GM19238 (cell line): ENCODE data around the gene CHD2.
"Not testable (repeated sequence)": the region's sequence is repeated elsewhere in the genome, so short reads cannot be mapped to it uniquely, and the experiment has no call there.

Source experiments
- DNase-seq: peaks from one replicate; pipeline ENCODE4 v3.0.0; 2011; ENCODE audit warnings: low spot score; ENCODE audit not compliant: insufficient read length

The CHD2 gene

DNA sequence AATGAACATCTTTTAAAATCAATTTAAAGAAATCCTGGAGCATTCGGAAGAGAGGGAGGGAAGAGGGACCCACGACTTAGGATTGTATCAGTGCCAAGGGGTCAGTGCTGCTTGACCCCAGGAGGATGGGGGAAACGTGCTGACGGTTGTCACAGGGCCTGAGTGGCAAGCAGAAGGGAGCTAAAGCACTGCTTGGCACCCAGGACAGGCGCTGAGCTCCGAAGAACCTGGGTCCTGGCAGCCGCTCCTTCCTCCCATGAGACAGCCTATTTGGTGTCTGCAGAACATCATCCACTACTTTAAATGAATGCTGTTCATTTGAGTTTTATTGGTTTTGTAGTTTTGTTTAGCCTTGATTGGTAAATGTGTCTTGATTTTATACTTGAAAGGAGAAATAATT, 134.4 kb downstream of the CHD2 start:
- DNase-seq: no peak

DNA sequence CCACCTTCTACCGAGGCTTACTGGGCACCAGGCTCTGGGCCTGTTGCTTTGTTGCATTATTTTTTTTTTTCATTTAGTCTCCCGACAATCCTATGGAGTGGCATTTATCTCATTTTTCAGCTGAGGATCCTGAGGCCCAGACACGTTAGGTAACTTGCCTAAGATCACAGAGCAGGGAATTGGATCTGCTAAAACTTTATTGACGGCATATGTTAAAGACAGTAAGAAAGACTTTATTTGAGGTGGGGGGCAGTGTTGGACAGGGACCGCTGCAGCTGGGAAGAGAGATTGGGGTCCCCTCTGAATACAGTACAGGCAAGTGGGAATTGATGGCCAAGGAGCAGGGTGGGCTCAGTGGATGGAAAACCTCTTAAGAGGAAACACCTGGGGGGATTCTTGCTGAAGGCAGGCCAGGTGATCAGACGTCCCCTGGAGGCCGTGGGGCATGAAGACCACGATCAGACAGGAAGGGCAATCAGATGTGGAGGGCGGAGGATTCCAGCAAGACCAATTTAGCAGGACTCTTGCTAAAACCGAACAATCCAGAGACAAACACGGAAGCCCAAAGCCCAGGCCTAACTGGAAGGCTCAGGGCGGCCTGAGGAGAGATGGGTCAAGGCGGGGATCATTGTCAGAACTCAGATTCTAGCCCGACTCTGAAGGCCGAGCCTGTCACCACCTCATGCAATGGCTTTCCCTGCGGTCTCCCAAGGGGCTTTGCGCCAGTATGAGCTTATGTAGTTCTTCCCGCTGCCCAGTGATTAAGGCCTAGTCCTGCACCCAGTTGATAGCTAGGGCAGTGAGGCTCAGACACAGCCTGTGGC, 135.2 kb downstream of the CHD2 start:
- no peak for DNase-seq

DNA sequence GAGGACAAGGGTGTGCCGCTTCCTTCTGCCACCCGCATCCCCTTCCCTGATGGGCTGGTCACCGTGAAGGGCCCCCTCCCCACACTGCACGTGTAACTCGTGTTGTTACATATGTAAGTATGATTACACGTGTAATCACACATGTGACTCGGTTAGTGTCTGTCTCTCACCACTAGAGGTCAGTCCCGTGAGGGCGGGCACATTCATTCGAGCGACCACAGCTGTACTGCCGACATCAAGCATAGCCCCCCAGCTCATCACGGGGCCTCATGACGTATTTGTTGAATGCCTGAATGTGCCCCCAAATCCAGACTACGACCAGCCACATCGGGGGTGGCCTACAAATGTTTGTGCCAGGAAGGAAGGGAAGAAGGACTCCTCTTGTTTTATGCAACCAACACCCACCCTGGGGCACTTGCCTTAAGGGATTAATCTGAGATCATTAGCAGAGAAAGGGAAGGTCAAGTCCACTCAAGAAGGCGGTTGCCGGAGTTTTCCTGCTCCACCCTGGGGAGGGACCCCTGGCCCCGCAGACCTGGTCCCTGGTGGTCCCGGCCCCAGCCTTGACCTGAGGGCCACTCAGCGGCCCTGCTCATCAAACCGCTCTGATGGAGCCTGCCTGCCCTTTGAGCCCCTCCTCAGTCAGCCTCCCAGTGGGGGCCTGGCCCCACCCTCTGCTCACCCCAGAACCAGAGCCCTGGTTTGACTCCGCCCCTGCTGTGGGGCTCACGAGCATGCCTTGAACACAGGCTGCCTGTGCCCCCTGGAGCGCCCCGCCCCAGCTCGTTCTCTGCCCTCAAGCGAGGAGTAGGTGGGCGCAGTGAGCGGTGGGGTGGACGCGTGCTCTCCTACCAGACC, 136.1 kb downstream of the CHD2 start:
- DNase-seq: peak; percentile 58

DNA sequence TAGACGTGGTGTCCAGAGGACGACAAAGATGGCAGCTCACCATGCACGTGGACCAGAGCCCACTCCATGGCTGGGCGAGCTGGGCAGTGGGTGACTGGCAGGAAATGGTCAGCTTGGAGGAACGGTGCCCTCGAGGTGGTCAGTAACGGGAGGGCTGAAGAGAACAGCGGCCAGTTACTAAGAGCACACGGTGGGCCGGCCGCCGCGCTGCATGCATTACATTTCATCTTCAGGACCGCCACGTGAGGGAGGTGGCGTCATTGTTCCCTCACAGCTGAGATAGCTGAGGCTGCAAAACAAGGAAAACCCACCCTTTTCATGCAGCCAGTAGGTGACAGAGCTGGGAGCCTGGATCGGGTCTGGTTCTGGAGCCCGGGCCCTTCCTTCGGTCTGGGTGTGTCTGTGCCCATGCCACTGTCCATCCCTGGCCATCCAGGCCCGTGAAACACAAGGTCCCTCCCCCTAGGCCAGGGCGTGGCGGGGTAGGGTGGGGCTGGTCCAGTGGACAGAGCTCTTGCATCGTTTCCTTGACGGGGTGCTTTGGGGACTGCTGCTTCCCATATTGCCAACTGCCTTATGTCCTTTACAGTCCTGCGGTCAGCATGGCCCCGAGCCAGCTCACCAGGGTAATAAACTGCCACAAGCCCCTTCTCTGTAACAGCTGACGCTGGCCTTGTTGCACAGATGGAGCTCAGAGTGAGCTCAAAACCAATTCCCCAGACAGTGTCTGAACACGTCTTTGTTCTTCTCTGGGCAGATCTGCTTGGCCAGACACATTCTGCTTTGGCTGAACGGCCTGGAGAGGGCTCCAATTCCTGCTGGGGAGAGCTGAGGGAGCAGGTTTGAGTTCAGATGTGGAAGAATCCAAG, 137.1 kb downstream of the CHD2 start:
- no peak for DNase-seq

DNA sequence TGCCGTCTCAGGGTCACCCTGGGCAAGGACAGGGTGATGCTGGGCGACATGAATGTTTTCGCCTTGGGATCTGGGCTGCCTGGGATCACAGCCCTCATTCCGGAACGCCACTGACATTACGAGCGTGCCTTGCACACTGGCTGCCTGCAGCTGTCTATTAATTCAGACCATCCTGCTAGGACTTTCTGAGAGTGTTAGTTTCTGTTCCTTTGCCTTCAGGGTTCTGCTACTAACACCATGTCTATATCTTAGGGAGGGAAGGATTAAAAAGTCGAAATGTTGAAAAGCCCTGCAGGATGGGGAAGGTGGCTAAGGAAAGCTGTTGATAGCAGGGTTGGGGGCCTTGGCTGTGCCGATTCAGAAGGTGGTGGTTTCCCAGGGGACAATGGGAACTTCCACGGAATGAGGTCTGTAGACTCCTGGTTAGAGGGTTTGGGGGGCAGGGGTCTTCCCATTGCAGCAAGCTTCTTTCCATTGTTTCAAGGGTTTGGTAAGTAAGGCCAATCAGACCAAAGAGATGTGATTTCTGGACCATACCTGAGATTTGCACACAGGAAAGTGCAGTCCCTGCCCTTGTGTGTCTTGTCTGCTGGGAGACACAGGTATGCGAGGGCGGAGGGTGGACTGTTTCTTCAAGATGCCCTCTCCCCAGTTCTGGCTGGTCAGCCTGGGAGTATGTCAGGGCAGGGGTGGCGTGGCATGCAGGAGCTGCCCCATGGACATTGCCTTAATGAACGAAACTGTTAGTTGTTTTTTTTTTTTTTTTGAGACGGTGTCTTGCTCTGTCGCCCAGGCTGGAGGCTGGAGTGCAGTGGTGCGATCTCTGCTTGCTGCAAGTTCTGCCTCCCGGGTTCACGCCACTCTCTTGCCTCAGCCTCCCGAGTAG, 137.9 kb downstream of the CHD2 start:
- DNase-seq: no peak

DNA sequence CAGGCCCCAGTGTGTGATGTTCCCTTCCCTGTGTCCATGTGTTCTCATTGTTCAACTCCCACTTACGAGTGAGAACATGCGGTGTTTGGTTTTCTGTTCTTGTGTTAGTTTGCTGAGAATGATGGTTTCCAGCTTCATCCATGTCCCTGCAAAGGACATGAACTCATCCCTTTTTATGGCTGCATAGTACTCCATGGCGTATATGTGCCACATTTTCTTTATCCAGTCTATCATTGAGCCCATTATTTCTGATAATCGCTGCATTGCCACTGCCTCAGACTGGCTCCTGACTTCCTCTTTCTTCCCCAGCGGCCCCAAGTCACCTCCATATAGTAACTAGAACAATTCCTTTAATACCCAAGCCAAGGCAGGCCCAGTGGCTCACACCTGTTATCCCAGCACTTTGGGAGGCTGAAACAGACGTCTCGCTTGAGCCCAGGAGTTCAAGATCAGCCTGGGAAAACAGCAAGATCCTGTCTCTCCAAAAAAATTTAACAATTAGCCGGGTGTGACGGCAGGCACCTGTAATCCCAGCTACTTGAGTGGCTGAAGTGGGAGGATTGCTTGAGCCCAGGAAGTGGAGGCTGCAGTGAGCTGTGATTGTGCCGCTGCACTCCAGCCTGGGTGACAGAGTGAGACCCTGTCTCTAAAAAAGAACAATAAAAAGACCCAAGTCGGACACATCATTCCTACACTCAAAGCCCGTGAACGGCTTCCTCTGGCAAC, 139.6 kb downstream of the CHD2 start:
- not testable (repeated sequence) for DNase-seq

DNA sequence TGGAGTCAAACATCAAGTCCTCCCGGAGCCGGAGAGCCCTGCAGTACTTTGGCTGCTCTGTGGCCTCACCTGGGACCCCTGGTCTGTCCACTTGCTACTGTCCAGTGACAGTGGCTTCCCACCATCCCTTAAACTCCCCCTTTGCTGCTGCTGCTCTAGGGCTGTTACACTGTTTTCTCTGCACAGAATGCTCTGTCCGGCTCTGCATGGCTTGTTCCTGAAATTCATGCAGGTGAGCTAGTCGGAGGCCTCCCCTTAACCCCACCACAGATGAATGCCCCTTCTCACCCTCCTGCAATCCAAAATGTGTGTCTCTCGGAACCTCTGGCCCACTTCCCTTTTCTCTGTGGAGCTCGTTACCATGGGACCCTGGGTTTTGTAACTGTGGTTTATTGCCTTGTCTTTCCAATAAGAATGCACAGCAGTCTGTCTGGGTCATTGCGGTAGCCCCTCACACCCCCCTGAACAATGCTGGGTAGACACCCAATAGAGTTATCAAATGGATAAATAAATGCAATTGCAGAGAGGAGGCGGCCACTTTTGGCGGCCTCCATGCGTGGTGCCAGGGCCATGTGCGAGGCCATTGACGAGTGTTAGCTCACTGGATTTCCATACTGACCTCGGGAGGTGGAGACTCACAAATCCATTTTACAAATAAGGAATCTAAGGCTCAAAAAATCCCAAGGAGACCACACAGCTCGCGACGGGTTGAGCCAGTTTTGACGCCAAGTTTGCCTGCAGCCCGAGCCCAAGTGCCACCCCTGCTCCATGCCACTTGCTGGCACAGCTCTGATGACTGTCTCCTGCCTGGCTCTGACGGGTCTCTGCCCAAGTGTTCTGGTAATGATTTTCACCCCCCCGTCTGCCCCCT, 140.4 kb downstream of the CHD2 start:
- no peak for DNase-seq

DNA sequence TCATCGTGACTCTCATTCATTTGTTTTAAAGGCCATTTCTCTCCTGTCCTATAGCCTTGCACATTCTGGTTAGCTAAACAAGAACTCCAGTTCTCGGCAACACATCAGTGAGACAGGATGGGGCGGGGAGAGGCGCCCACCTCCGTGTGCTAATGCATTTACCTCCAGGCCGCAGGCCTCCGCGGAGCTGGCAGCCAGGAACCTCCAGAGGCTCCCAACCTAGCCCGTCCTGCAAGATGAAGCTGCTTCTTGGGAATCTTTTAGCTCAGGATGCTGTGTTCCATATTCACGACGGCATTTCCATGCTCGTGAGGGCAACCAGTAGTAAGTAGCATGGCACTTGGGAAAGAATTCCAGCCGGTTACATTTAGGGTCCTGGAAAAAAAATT, 141.0 kb downstream of the CHD2 start:
- no peak for DNase-seq

DNA sequence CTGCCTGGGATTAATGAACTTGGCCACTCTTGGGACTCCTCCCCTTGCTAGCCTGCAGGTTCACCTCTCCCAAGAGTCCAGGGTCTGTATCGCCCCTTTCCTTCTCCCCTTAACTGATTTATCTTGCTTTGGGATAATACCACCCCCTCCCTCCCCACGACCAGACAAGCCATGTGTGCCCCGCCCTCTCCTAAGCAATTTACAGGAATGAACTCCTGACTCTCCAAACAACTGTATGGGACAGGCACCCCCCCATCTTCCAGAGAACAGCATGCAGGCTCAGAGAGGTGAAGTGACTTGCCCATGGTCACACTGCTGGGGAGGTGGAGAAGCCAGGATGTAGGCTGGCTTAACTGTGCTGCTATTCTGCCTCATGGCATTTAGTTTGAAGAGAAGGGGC, 142.1 kb downstream of the CHD2 start:
- DNase-seq: no peak

DNA sequence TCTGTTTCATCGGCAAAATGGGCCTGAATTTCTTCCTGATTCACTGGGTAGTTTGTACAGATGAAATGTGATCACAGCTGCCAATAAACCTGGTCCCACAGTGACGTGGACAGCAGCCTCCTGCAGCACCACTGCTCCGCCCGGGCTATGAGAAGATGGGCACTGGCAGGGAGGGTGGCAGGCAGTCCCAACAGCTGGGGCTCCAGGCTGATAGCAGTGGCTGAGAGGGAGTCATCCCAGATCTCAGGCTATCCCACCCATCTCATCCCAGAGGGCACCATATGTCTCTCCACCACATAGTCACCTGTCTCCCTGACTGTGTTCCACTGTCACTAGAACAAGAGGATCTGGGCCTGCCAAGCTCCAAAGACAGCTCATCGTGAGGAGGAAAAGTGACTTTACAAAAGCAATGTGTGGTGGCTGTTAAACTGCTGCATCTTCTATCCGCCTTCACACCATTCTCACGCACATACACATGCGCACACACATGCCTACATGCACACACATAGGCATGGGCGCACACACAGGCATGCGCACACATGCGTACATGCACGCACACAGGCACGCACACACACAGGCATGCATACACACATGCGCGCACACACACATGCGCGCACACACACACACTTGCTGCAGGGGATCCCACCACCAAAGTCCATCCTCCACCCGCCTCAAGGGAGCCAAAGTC, 142.7 kb downstream of the CHD2 start:
- DNase-seq: no peak

DNA sequence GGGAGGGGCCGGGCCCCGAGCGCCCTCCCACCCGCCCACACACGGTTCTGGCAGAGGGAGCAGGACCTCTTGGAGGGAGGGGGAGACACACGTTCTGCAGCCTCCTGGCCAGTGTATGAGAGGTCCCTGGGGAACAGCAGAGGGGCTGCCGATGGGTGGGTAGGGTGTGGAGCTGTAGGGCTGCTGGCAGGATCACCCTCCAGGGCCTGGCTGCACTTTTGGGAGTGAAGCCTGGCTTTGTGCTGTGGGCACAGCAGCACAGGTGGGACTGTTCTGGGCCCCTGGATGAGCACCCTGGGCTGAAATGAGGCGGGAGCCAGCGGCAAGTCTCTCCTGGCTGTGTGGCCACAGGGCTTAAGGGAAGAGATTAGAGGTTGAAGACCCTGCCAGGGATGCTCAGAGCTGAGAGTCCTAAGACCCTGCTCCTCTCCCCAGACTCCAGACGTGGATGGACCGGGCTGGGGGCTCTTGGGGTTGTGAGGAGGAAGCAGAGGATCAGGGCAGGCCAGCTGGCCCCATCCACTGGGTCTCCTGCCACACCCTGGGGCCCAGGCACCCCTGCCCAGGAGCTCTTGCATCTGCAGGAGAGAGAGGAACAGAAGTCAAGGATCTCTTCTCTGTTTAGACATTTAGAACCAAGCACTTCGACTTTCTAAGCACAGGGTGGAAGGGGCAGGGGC, 143.6 kb downstream of the CHD2 start:
- no peak for DNase-seq

DNA sequence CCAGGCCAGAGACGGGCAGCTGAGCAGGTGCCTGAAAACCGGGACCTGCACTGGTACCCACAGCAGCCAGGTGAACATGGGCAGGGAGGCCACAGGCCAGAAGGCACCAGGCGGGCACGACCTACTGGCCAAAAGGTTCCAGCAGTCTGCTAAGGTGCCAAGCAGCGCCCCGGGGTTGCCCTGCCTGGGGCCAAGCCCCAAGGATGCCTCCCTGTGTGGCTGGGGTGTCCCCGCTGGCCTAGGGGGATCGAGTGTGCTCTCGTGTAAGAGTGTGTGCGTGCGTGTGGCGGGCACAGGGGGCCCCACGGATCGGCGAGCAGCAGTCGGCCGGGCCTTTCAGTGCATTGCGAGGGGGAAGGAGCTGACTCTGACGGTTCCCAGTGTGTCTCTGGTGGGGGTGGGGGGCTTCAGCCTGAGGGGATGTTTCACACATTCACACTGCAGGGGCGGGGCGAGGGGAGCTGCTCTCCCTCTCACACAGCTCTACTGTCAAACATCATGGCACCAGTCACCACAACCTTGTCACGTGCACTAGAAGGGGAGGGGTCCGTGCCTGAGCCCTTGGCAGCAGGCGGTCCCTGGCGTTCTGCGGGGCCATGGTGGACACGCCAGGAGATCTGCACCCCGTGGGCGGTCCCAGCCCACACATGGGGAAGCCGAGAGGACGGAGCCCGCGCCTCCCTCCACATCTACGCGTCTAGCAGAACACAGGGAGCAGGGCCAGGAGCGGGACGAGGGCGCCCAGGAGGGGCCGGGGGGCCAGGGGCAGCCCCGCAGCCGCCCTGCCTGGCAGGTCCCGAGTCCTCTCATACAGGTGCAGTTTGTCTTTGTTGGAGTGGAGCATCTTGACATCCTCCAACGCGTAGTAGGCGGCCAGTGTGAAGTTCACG, 144.4 kb downstream of the CHD2 start:
- DNase-seq: no peak

DNA sequence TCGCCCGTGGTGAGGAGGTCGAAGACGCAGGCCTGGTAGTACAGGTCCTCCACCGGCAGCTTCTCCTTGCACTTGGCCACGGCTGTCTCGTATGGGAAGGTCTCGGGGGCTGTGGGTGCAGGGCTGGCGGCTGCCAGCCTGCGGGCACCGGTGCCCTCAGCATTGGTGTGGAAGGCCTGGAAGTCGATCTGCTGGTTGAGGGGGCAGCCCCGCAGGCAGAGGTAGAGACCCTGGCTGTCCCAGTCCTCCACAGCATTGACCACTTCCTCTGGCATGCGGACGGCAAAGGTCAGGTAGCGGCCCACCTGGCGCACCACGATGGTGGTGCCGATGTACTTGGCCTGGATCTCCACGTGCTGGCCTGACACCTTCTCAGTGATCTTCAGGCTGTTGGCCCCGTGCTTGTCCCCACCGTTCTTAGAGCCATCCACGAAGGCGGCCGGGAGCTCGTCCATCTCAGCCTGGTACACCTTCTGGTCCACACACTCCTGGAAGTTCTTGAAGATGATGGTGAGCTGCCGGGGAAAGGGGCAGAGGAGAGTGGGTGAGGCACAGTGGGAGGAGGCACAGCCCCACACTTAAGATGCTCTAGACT, 145.2 kb downstream of the CHD2 start:
- no peak for DNase-seq

DNA sequence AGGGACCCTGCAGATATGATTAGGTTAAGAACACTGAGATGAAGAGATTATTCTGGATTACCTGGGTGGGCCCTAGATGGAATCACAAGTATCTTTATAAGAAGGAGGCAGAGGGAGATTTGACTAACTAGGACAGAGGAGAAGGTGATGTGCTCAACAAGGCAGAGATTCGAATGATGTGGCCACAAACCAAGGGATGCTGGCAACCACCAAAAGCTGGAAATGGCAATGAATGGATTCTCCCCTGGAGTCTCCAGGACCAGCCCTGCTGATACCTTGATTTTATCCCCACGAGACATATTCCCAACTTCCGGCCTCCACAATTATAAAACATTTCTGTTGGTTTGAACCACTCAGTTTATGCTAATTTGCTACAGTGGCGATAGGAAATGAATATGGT, 146.0 kb downstream of the CHD2 start:
- no peak for DNase-seq

DNA sequence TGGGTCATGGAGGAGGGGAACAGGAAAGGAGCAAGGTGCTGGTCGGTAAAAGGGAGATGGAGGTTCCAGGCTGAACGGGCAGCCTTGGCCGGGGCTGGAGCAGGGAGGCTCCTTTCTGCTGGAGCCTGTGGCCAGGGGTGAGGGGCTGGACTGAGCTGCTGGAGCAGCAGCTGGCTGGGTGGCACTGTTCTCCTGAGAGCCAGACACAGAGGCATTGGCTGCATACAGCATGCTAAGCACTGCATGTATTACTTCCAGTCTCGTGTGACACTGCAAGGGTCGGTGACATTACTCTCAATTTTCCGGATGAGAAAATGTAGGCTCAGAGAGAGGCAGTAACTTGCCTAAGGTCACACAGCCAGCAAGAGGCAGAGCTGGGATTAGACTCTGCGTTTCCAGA, 146.6 kb downstream of the CHD2 start:
- no peak for DNase-seq

DNA sequence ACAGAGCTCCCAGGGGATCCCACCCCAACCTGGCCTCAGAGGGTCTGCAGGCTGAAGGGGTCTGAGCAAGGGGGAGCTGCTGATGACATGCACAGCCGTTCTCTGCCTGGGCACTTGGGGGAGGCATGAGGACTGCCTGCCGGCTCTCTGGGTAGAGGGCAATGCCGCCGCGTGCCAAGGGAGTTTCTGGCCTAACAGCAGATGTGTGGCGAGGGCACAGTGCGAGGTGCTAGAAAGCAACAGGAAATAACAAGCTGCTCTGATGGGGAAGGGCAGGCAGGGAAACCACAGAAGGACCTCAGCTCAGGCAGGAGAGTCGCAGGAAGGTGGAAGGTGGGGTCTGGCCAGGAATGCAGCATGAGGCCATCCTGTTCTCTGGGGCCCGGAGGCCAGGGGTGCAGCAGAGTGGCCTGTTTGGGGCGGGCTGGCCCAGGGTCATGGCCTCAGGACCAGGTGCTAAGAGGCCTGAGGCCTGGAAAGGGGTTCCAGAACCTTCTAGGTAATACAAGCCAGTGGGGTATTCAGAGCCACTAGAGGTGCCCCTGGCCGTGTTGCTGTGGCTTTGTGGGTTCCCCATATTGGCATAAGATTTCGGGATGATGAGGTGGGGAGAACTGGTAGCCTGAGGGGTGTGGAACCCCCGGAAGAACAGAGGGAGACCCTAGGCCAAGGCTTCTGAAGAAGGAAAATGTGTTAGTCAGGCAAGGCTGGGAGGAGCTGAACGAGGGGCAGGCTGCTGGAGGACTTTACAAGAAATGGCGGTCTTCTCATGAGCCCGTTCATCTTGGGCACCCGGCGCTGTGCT, 147.7 kb downstream of the CHD2 start:
- no peak for DNase-seq
